HepG2 (cell line): Measurements from ENCODE around the gene TMEM150C. TPM values are rescaled to one million over a fixed set of nuclear protein-coding genes. Genes with fewer than 3 reads are reported as not detected.
A peak's percentile ranks its signal among the peaks of the same experiment; 100 is the strongest.

Experiments used
- ATAC-seq: fragments of 200-7000 bp; cut with Tn5 transposase; 3 replicates; pipeline ENCODE4 v1.9.1; 2020; ENCODE audit warnings: mild to moderate bottlenecking, moderate library complexity
- BruUV-seq: library from RNA; stranded (reverse); fragments of 400-500 nt; replicated peaks from 2 replicates; lab custom pipeline; 2021; lab: Mats Ljungman, UMichigan
- CTCF ChIA-PET: fragments of 300-600 bp; formaldehyde crosslinking; extraction: SDS; loops from one replicate; lab custom pipeline; 2021; ENCODE audit warnings: low total read pairs, inconsistent platforms, low intra/inter-chr PET ratio; lab: Yijun Ruan, JAX
- POLR2A ChIA-PET: fragments of 350-600 bp; sonication (Branson Sonifier 250); formaldehyde crosslinking; loops from one replicate; lab custom pipeline; 2020; ENCODE audit warnings: antibody characterized with exemption, inconsistent platforms; lab: Yijun Ruan, JAX
- DNase-seq: peaks from one replicate; pipeline ENCODE4 v3.0.0-alpha.2; 2015; ENCODE audit warnings: low spot score
- FAIRE-seq: peaks from 3 replicates; lab custom pipeline; 2011; peaks lifted over from hg19 to GRCh38; lab: Jason Lieb, UNC
- H2AFZ ChIP-seq: one replicate; pipeline ENCODE4 v1.6.1; 2011; ENCODE audit warnings: low read length, inconsistent platforms
- H3K27ac ChIP-seq: fragments of 300-600 bp; 3 replicates; pipeline ENCODE4 v1.8.0; 2011; ENCODE audit warnings: mixed run types, mild to moderate bottlenecking, mixed read lengths, low read length, inconsistent platforms; ENCODE audit not compliant: insufficient read depth; ENCODE audit errors: extremely low read length
- H3K27me3 ChIP-seq, 2 experiments: fragments of 200-600 bp in 1 of 2; 2 replicates in 1 of 2; 3 replicates in 1 of 2; pipeline versions ENCODE4 v1.6.0 to v1.8.0; 2011; ENCODE audit warnings: low read length in 2 of 2, mild to moderate bottlenecking in 2 of 2, moderate library complexity in 2 of 2, inconsistent platforms in 1 of 2; ENCODE audit not compliant: insufficient read depth in 2 of 2, control insufficient read depth in 1 of 2
- H3K36me3 ChIP-seq, 2 experiments: fragments of 200-600 bp in 1 of 2; replicated peaks in 1 of 2; 2 replicates in 1 of 2; 3 replicates in 1 of 2; pipeline versions ENCODE4 v1.5.1 to v1.8.0; 2011; ENCODE audit warnings: low read length in 2 of 2, inconsistent platforms in 1 of 2; ENCODE audit not compliant: insufficient read depth in 2 of 2, control insufficient read depth in 1 of 2
- H3K4me1 ChIP-seq: 2 replicates; pipeline ENCODE4 v1.5.1; 2012; ENCODE audit warnings: low read length, inconsistent platforms; ENCODE audit not compliant: insufficient read depth
- H3K4me2 ChIP-seq: 2 replicates; pipeline ENCODE4 v1.6.0; 2011; ENCODE audit warnings: low read depth, low read length, inconsistent platforms
- H3K4me3 ChIP-seq, 3 experiments: fragments of 200-600 bp in 1 of 3; sonication (generic), shearing (Covaris generic) in 1 of 3; replicated peaks in 1 of 3; 2 replicates each; pipeline ENCODE4 v1.5.1; 2011 to 2016; ENCODE audit warnings: low read length in 3 of 3, inconsistent platforms in 2 of 3, low read depth in 2 of 3, mild to moderate bottlenecking in 2 of 3, control low read depth in 1 of 3, mixed read lengths in 1 of 3; ENCODE audit not compliant: insufficient read depth in 1 of 3
- H3K79me2 ChIP-seq: one replicate; pipeline ENCODE4 v1.6.1; 2011; ENCODE audit warnings: low read length, inconsistent platforms; ENCODE audit not compliant: insufficient read depth
- H3K9ac ChIP-seq: 2 replicates; pipeline ENCODE4 v1.6.0; 2011; ENCODE audit warnings: mild to moderate bottlenecking, low read depth, low read length, inconsistent platforms; ENCODE audit not compliant: insufficient read depth
- H3K9me3 ChIP-seq: 2 replicates; pipeline ENCODE4 v1.5.1; 2012; ENCODE audit warnings: mild to moderate bottlenecking, low read length
- H4K20me1 ChIP-seq: 2 replicates; pipeline ENCODE4 v1.6.0; 2011; ENCODE audit warnings: inconsistent platforms, mild to moderate bottlenecking, low read length, moderate library complexity; ENCODE audit not compliant: insufficient read depth
- HNRNPK ChIP-seq: fragments of 200-400 bp; formaldehyde crosslinking; IDR thresholded peaks from 2 replicates; pipeline ENCODE4 v1.6.1; 2018; ENCODE audit warnings: low read length, low read depth, moderate library complexity, mild to moderate bottlenecking; ENCODE audit not compliant: poor library complexity, severe bottlenecking
- IRF2 ChIP-seq: IDR thresholded peaks from 2 replicates; pipeline ENCODE4 v1.6.1; 2018; ENCODE audit warnings: missing genetic modification reagents, missing compliant biosample characterization
- MAFF ChIP-seq: IDR thresholded peaks from 2 replicates; pipeline ENCODE4 v1.6.1; 2011; ENCODE audit warnings: low read depth, low read length, improper control_type of control experiment
- MAFK ChIP-seq, 2 experiments: IDR thresholded peaks in 1 of 2; conservative IDR thresholded peaks in 1 of 2; 2 replicates each; pipeline ENCODE4 v1.6.1; 2011; ENCODE audit warnings: improper control_type of control experiment in 2 of 2, low read length in 2 of 2
- NR1H2 ChIP-seq: sonication (generic); formaldehyde crosslinking; IDR thresholded peaks from 2 replicates; pipeline ENCODE4 v1.8.1; 2022; ENCODE audit warnings: low read depth, missing genetic modification reagents, borderline replicate concordance
- STAG1 ChIP-seq: sonication (generic); formaldehyde crosslinking; IDR thresholded peaks from 2 replicates; pipeline ENCODE4 v1.4.0; 2020; ENCODE audit warnings: missing genetic modification reagents
- ZKSCAN8 ChIP-seq: IDR thresholded peaks from 2 replicates; pipeline ENCODE4 v1.6.1; 2016; ENCODE audit warnings: borderline replicate concordance, missing genetic modification reagents, missing compliant biosample characterization
- ZNF235 ChIP-seq: sonication (generic); formaldehyde crosslinking; IDR thresholded peaks from 2 replicates; pipeline ENCODE4 v1.8.1; 2023; ENCODE audit warnings: mild to moderate bottlenecking, missing genetic modification reagents, borderline replicate concordance
- ZNF607 ChIP-seq: sonication (generic); formaldehyde crosslinking; IDR thresholded peaks from 2 replicates; pipeline ENCODE4 v1.5.1; 2020; ENCODE audit warnings: missing genetic modification reagents, mild to moderate bottlenecking, borderline replicate concordance
- ZNF720 ChIP-seq: sonication (generic); formaldehyde crosslinking; IDR thresholded peaks from 2 replicates; pipeline ENCODE4 v1.4.0; 2020; ENCODE audit warnings: missing genetic modification reagents
- WGBS: methylation state at CpG from one replicate; pipeline ENCODE4 v1.1.6; 2017; ENCODE audit warnings: low lambda C conversion rate; 5-methylcytosine and 5-hydroxymethylcytosine counted together
- in situ Hi-C: cut with HindIII; loops from 2 replicates; pipeline ENCODE4 v1.10.0; 2017; ENCODE audit warnings: low pct_unique_long_range_greater_than_20kb; ENCODE audit not compliant: extremely low pct_ligation_motif_present
- intact Hi-C: fragments of 100-400 bp; cut with micrococcal nuclease; formaldehyde crosslinking; loops from one replicate; pipeline ENCODE4 v1.10.0; 2022; ENCODE audit not compliant: unreplicated experiment
- polyA plus RNA-seq, 8 experiments: library from polyadenylated mRNA; depleted of rRNA in 3 of 8; stranded (reverse) in 7 of 8; unstranded in 1 of 8; fragments of >200 nt; fragmentation: Illumina TruSeq in 4 of 8; extraction: Trizol in 4 of 8; gene quantifications; 2 replicates each; pipeline versions ENCODE4 v1.2.1 to v1.2.3, GENCODE V29; 2011 to 2016; ENCODE audit warnings: low read depth in 4 of 8, missing spikeins in 1 of 8, mixed read lengths in 1 of 8; ENCODE audit not compliant: insufficient read depth in 1 of 8
- total RNA-seq, 5 experiments: library from RNA; depleted of rRNA; stranded (reverse); fragments of >200 nt; fragmentation: Illumina TruSeq; extraction: Trizol; gene quantifications; 2 replicates each; pipeline ENCODE4 v1.2.3, GENCODE V29; 2016; ENCODE audit warnings: low read depth in 1 of 5

Gene TMEM150C
- total and polyA plus RNA-seq, 2 of the 13 experiments (the other 11 are each of a cell fraction or from before 2014, with no cell fraction given) = 0.33 to 0.42 TPM

DNA sequence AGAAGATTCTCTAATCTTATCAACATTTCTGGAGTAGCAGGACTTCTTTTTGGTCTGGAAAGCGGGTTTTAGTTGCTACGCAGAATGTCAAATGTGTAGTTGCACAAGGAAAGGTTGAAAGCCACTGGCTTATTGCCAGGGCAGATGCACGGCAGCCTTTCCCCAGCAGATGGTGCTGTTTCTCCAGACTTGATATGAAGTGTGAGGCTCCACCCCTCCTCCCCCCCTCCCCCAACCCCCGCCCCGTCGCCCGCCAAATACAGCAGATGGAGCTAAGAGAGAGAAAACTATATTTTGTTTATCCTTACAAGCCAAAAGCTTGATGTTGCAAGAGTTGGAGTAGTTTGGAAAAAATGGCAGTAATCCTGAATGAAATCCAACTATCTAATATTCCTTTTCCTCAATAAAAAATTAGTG, 99.4 kb downstream of the TMEM150C start (continued):
- TF ChIP-seq HNRNPK (peak; percentile 86), ZNF235 (CRISPR knock-in tag) (no peak), STAG1 (peak; percentile 77), ZNF720 (no peak), ZNF607 (CRISPR knock-in tag) (no peak), NR1H2 (CRISPR knock-in tag) (no peak), IRF2 (no peak)

DNA sequence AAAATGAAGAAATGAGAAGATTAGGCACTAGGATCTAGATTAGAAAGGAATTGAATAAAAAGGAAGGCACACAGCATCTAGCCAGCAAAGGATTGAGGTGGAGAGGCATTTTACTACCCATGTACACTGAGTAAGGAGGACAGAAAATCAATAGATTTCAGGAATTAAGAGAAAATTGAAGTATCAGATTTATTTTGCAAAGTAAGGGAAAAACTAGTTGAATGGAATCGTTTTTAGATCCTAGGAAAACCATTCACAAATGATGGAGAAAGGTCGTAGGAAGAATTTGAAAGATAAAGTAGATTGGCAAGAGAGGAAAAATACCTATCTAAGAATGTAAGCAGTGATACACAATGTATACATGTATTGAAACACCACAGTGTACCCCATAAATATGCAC, 100.1 kb downstream of the TMEM150C start:
- H3K9me3 ChIP-seq = no peaks in the 10 kb centered on the region
- H2AFZ ChIP-seq = no peak overlapping the region
- H3K9ac ChIP-seq = no peak overlapping the region
- no peaks in the 10 kb centered on the region for H3K79me2 ChIP-seq
- no peaks in the 10 kb centered on the region for H4K20me1 ChIP-seq
- no peak overlapping the region for H3K4me3 ChIP-seq
- POLR2A ChIA-PET = interaction anchor here (1.1 to 1.3 kb wide), 2 partner anchors 32 to 278 kb away, joined by 3 read pairs; no protein-coding TSS in a partner anchor
- CTCF ChIA-PET = interaction anchor here (1.3 to 3.0 kb wide), 3 partner anchors 138 to 340 kb away, joined by 3 to 53 read pairs (median 17); no protein-coding TSS in a partner anchor
- no peak overlapping the region for H3K4me2 ChIP-seq
- no peak overlapping the region for H3K27ac ChIP-seq
- no TSS peak for BruUV-seq
- no peak for DNase-seq
- in situ Hi-C loops (loop anchor here (5.0 kb wide), 2 partner anchors 141 to 276 kb away; no protein-coding TSS in a partner anchor), intact Hi-C loops (loop anchor here (1.0 to 5.0 kb wide), 4 partner anchors 101 to 278 kb away; partner anchors contain the start of gene TMEM150C)
- WGBS = 89% methylated on average over 2 of the region's 2 CpGs
- no peak for ATAC-seq
- no peak for FAIRE-seq
- no peaks in the 10 kb centered on the region for H3K27me3 ChIP-seq
- TF ChIP-seq MAFF (peak; percentile 63), ZKSCAN8 (no peak), MAFK (conservative IDR thresholded peaks at IDR 0.05 in 1 of 2, IDR thresholded peaks at IDR 0.05 in 1 of 2; ENCODE audit: low read length in 2 of 2) (peak; percentile 47 to 78)
- H3K36me3 ChIP-seq = peaks cover 8 to 34% of the 10 kb centered on the region in 2 experiments; a peak in 4 of 5 replicates
- no peaks in the 10 kb centered on the region for H3K4me1 ChIP-seq
